ENCODE data around the gene CDKAL1. TPM values are rescaled to one million over a fixed set of nuclear protein-coding genes. Genes with fewer than 3 reads are reported as not detected.

CDKAL1 gene
- total RNA-seq, 1 experiment from 2014 or later, result 11.8 TPM

GRCh38 chr6:21099338-21100314 is 565.4 kb downstream of the CDKAL1 start:
- CTCF ChIA-PET, result interaction anchor here (0.6 kb wide), 2 partner anchors 39 to 412 kb away, joined by 3 to 4 read pairs; no protein-coding TSS in a partner anchor
- no peaks in the 10 kb centered on the region for H3K4me1 Mint-ChIP-seq (ENCODE audit: insufficient read depth, unreplicated experiment)

GRCh38 chr6:21100991-21101390 is 566.7 kb downstream of the CDKAL1 start:
- no TSS peak for BruUV-seq (replicated peaks)
- Mint-ChIP-seq H3K9me3 (ENCODE audit: unreplicated experiment) (no peaks in the 10 kb centered on the region), H3K27ac (ENCODE audit: low read depth, unreplicated experiment) (no peak overlapping the region), H3K4me1 (ENCODE audit: insufficient read depth, unreplicated experiment) (no peaks in the 10 kb centered on the region), H3K27me3 (ENCODE audit: insufficient read depth, unreplicated experiment) (no peaks in the 10 kb centered on the region), H3K36me3 (ENCODE audit: insufficient read depth, unreplicated experiment) (no peaks in the 10 kb centered on the region), H3K4me3 (ENCODE audit: unreplicated experiment) (no peak overlapping the region)
- POLR2A ChIA-PET, result no interaction called here
- no peak for DNase-seq (ENCODE audit: unreplicated experiment)
- CTCF ChIA-PET, result interaction anchor here (1.2 kb wide), 1 partner anchor 14 kb away, joined by 3 read pairs; no protein-coding TSS in a partner anchor
- intact Hi-C loops (cut with micrococcal nuclease), result no loop called here
- no peak for TF ChIP-seq CTCF (IDR thresholded peaks at IDR 0.05; ENCODE audit: unreplicated experiment)

More at GRCh38 chr6:21099338-21100314, 565.4 kb downstream of the CDKAL1 start:
- Mint-ChIP-seq H3K4me3 (ENCODE audit: unreplicated experiment) (no peak overlapping the region), H3K27ac (ENCODE audit: low read depth, unreplicated experiment) (no peak overlapping the region), H3K9me3 (ENCODE audit: unreplicated experiment) (no peaks in the 10 kb centered on the region), H3K27me3 (ENCODE audit: insufficient read depth, unreplicated experiment) (no peaks in the 10 kb centered on the region), H3K36me3 (ENCODE audit: insufficient read depth, unreplicated experiment) (no peaks in the 10 kb centered on the region)
- POLR2A ChIA-PET, result no interaction called here
- no TSS peak for BruUV-seq (replicated peaks)
- intact Hi-C loops (cut with micrococcal nuclease), result no loop called here
- TF ChIP-seq CTCF (IDR thresholded peaks at IDR 0.05; ENCODE audit: unreplicated experiment), result no peak
- no peak for DNase-seq (ENCODE audit: unreplicated experiment)

GRCh38 chr6:21101694-21102093 is 567.4 kb downstream of the CDKAL1 start:
- H3K4me1 Mint-ChIP-seq (ENCODE audit: insufficient read depth, unreplicated experiment), result no peaks in the 10 kb centered on the region
- intact Hi-C loops (cut with micrococcal nuclease), result no loop called here
- no peaks in the 10 kb centered on the region for H3K36me3 Mint-ChIP-seq (ENCODE audit: insufficient read depth, unreplicated experiment)
- H3K9me3 Mint-ChIP-seq (ENCODE audit: unreplicated experiment), result no peaks in the 10 kb centered on the region
- no peak overlapping the region for H3K4me3 Mint-ChIP-seq (ENCODE audit: unreplicated experiment)
- H3K27ac Mint-ChIP-seq (ENCODE audit: low read depth, unreplicated experiment), result no peak overlapping the region
- BruUV-seq (replicated peaks), result no TSS peak
- DNase-seq (ENCODE audit: unreplicated experiment), result no peak
- CTCF ChIA-PET, result interaction anchor here (1.2 kb wide), 1 partner anchor 13 kb away, joined by 3 read pairs; no protein-coding TSS in a partner anchor
- no peaks in the 10 kb centered on the region for H3K27me3 Mint-ChIP-seq (ENCODE audit: insufficient read depth, unreplicated experiment)
- POLR2A ChIA-PET, result no interaction called here
- no peak for TF ChIP-seq CTCF (IDR thresholded peaks at IDR 0.05; ENCODE audit: unreplicated experiment)

GRCh38 chr6:21102201-21102600 is 567.9 kb downstream of the CDKAL1 start:
- CTCF ChIA-PET, result interaction anchor here (1.2 kb wide), 1 partner anchor 13 kb away, joined by 3 read pairs; no protein-coding TSS in a partner anchor
- no peak overlapping the region for H3K4me3 Mint-ChIP-seq (ENCODE audit: unreplicated experiment)
- H3K36me3 Mint-ChIP-seq (ENCODE audit: insufficient read depth, unreplicated experiment), result no peaks in the 10 kb centered on the region

More at GRCh38 chr6:21102201-21102600, 567.9 kb downstream of the CDKAL1 start:
- intact Hi-C loops (cut with micrococcal nuclease), result no loop called here
- no peaks in the 10 kb centered on the region for H3K27me3 Mint-ChIP-seq (ENCODE audit: insufficient read depth, unreplicated experiment)
- no peak overlapping the region for H3K27ac Mint-ChIP-seq (ENCODE audit: low read depth, unreplicated experiment)
- no peak for DNase-seq (ENCODE audit: unreplicated experiment)
- no peak for TF ChIP-seq CTCF (IDR thresholded peaks at IDR 0.05; ENCODE audit: unreplicated experiment)
- POLR2A ChIA-PET, result no interaction called here
- no TSS peak for BruUV-seq (replicated peaks)
- H3K4me1 Mint-ChIP-seq (ENCODE audit: insufficient read depth, unreplicated experiment), result no peaks in the 10 kb centered on the region
- no peaks in the 10 kb centered on the region for H3K9me3 Mint-ChIP-seq (ENCODE audit: unreplicated experiment)
